Measurements from ENCODE around the gene DOCK9. TPM values are rescaled to one million over a fixed set of nuclear protein-coding genes. Genes with fewer than 3 reads are reported as not detected.

DOCK9 gene
- polyA plus RNA-seq, 1 experiment: 14.5 TPM

DNA sequence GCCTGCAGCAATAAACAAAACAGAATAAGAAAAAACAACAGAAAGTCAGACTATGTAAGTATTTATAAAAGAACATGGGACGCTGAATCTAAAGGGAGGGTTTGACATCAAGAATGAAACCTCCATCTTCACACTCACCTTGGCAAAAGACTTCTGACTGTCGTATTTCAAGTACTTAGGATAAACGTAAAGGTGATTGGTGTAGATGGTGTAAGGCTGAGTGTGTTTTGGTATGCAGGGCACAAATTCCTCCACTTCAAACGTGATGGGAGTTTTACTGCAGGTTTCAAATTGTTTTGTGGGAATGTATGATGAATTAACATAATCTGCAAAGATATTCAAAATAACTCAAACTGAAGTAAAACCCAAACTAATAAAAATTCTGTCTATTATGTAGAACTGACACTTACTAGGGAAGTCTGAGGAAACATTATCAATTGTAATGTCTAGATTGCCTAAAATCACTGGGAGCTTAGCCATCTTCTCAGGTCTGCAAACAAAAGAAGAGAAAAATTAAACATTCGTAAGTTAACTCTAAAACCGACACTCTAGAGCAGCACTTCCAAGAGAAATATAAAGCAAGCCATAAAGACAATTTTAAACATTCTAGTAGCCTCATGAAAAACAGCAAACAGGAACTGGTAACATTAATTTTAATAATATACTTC, 89.5 kb downstream of the DOCK9 start:
- H3K36me3 ChIP-seq (ENCODE audit: control insufficient read depth, insufficient read depth, low read length): no peaks in the 10 kb centered on the region; the same call in 1 of the 2 replicates
- no peak overlapping the region for H3K4me3 ChIP-seq (ENCODE audit: low read depth, low read length)
- CTCF ChIA-PET: no interaction called here
- TF ChIP-seq, protein P1, sequence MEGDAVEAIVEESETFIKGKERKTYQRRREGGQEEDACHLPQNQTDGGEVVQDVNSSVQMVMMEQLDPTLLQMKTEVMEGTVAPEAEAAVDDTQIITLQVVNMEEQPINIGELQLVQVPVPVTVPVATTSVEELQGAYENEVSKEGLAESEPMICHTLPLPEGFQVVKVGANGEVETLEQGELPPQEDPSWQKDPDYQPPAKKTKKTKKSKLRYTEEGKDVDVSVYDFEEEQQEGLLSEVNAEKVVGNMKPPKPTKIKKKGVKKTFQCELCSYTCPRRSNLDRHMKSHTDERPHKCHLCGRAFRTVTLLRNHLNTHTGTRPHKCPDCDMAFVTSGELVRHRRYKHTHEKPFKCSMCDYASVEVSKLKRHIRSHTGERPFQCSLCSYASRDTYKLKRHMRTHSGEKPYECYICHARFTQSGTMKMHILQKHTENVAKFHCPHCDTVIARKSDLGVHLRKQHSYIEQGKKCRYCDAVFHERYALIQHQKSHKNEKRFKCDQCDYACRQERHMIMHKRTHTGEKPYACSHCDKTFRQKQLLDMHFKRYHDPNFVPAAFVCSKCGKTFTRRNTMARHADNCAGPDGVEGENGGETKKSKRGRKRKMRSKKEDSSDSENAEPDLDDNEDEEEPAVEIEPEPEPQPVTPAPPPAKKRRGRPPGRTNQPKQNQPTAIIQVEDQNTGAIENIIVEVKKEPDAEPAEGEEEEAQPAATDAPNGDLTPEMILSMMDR (IDR thresholded peaks at IDR 0.05; ENCODE audit: insufficient read depth, low read depth, low read length): no peak
- POLR2A ChIA-PET: no interaction called here
- no peak for DNase-seq (ENCODE audit: low read depth)
- H3K27me3 ChIP-seq (ENCODE audit: control insufficient read depth, insufficient read depth, low read length): no peaks in the 10 kb centered on the region

DNA sequence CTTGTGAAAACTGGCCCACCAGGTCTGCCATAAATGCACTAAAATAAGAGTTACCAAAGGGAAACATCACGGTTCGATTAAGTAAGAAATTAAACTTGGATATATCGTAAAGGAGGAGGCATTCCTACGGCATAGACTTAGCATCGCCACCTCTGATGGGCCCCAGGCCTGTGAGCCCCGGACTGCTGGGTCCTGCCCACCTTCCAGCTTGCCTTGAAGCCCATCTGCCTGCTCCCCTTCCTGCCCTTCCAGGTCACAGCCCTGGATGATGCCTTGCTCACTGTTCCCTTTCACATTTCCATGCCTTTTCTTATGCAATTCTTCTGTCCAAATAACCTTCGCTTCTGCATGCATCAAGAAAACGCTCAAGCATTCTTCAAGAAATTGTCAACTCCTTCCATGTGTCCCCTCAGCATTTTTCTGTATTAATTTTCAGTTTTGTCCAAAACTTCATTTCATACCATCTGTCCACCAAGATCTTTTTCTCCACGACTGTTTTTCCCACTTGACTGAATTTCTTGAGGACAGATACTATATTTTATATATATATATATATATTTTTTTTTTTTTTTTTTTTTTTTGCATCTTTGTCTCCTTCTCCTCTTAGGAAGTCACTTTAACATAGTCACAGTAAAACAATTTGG, 91.2 kb downstream of the DOCK9 start:
- Histone ChIP-seq H3K4me3 (ENCODE audit: low read depth, low read length) (no peak overlapping the region), H3K36me3 (ENCODE audit: control insufficient read depth, insufficient read depth, low read length) (no peaks in the 10 kb centered on the region; the same call in 1 of the 2 replicates), H3K27me3 (ENCODE audit: control insufficient read depth, insufficient read depth, low read length) (no peaks in the 10 kb centered on the region)
- ChIA-PET POLR2A (no interaction called here), CTCF (interaction anchor here (1.7 kb wide), 1 partner anchor 12 kb away, joined by 5 read pairs; no protein-coding TSS in a partner anchor)
- TF ChIP-seq, protein P1 (IDR thresholded peaks at IDR 0.05; ENCODE audit: insufficient read depth, low read depth, low read length): no peak
- DNase-seq (ENCODE audit: low read depth): no peak

DNA sequence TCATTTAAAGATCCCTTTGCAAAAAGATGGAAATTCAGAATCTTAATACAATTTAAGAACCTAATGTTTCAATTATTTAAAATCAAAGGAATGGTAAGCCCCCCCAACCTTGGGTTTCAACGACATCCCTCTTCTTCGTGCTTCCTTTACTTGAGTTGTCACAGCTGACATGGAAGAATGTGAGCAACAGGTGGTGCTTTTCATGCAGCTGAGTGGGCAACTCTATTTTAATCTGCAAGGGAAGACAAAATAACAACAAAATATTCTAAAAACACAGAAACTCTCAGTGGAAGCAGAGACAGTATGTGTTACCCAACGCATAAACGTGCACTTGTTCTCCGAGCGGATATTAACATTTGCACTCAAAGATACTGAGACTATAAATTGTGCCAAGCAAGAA, 92.3 kb downstream of the DOCK9 start:
- CTCF ChIA-PET: interaction anchor here (1.7 kb wide), 1 partner anchor 11 kb away, joined by 5 read pairs; no protein-coding TSS in a partner anchor

DNA sequence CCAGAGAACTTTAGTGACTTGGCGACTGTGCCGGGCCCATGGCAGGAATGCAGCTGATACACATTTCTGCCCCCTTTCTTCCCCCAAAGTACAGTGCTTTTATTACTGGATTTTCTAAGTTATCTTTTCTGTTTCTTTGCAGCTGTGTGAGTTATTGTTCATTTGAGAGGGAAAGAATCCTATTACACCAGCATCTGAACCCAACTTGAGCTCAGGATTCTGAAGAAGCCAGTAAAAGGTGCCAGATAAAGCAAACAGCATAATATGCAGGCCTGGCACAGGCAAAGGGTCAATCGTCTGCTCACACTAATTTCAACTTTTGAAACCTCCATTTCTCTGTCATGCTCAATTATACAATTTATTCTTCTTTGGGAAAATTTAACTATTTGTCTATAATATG, 93.9 kb downstream of the DOCK9 start:
- Histone ChIP-seq H3K36me3 (ENCODE audit: control insufficient read depth, insufficient read depth, low read length) (no peaks in the 10 kb centered on the region; the same call in none of the 2 replicates), H3K27me3 (ENCODE audit: control insufficient read depth, insufficient read depth, low read length) (no peaks in the 10 kb centered on the region), H3K4me3 (ENCODE audit: low read depth, low read length) (no peak overlapping the region)
- TF ChIP-seq, protein P1 (IDR thresholded peaks at IDR 0.05; ENCODE audit: insufficient read depth, low read depth, low read length): no peak
- ChIA-PET POLR2A (no interaction called here), CTCF (no interaction called here)
- no peak for DNase-seq (ENCODE audit: low read depth)

More for the DNA sequence above, 92.3 kb downstream of the DOCK9 start:
- no peak for DNase-seq (ENCODE audit: low read depth)
- Histone ChIP-seq H3K36me3 (ENCODE audit: control insufficient read depth, insufficient read depth, low read length) (no peaks in the 10 kb centered on the region; the same call in 1 of the 2 replicates), H3K4me3 (ENCODE audit: low read depth, low read length) (no peak overlapping the region), H3K27me3 (ENCODE audit: control insufficient read depth, insufficient read depth, low read length) (no peaks in the 10 kb centered on the region)
- POLR2A ChIA-PET: no interaction called here
- TF ChIP-seq, protein P1 (IDR thresholded peaks at IDR 0.05; ENCODE audit: insufficient read depth, low read depth, low read length): no peak

DNA sequence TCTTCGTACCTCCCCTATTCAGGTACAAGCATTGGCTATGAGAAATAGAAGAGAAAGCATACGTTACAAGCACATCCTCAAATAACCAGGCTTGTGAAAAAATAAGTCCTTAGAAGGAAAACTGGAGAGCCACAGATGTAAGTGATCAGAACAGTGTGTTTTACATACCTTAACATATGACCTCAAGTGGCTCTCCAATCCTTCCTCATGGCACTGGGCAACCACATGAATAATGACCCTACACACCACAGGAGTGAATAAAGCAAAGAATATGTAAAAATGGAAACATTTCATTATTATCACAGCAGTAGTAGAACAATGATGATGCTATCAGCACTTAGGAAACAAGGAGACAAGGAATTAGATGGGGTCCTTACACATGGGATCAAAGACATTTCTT, 96.5 kb downstream of the DOCK9 start:
- POLR2A ChIA-PET: no interaction called here
- CTCF ChIA-PET: no interaction called here
- TF ChIP-seq, protein P1 (IDR thresholded peaks at IDR 0.05; ENCODE audit: insufficient read depth, low read depth, low read length): no peak
- no peaks in the 10 kb centered on the region for H3K27me3 ChIP-seq (ENCODE audit: control insufficient read depth, insufficient read depth, low read length)
- H3K36me3 ChIP-seq (ENCODE audit: control insufficient read depth, insufficient read depth, low read length): no peaks in the 10 kb centered on the region; the same call in none of the 2 replicates
- DNase-seq (ENCODE audit: low read depth): no peak
- no peak overlapping the region for H3K4me3 ChIP-seq (ENCODE audit: low read depth, low read length)

Measured in BJ (cell line).